ENCODE measurements around the gene RHEB.

GRCh38 chr7:151448261-151449252 is 71.1 kb downstream of the RHEB start:
- TF ChIP-seq CTCF (IDR thresholded peaks at IDR 0.05) = peak; percentile 70 to 87 (median 81)
- TF ChIP-seq POLR2A (IDR thresholded peaks at IDR 0.05) = no peak

Measured in heart left ventricle (tissue), 13 donors.